AG04450 (cell line): ENCODE data around the gene SIX1. TPM values are rescaled to one million over a fixed set of nuclear protein-coding genes. Genes with fewer than 3 reads are reported as not detected.

Experiments used
- CTCF ChIA-PET: fragments of 300-600, 350-600 bp; formaldehyde crosslinking; extraction: SDS; loops from one replicate; lab custom pipeline; 2022; ENCODE audit warnings: antibody characterized with exemption, inconsistent platforms; lab: Charles Lee
- POLR2A ChIA-PET: fragments of 350-600 bp; formaldehyde crosslinking; extraction: SDS; loops from one replicate; lab custom pipeline; 2021; ENCODE audit warnings: antibody characterized with exemption, inconsistent platforms; lab: Yijun Ruan, JAX
- DNase-seq: peaks from one replicate; pipeline ENCODE4 v3.0.0-alpha.2; 2011; ENCODE audit warnings: low read depth, low spot score
- H3K27ac ChIP-seq: one replicate; pipeline ENCODE4 v1.5.1; 2012; ENCODE audit warnings: low read depth, low read length, control low read depth
- H3K27me3 ChIP-seq: one replicate; pipeline ENCODE4 v1.6.0; 2012; ENCODE audit warnings: low read length; ENCODE audit not compliant: control insufficient read depth, insufficient read depth
- H3K4me3 ChIP-seq: 2 replicates; pipeline ENCODE4 v1.5.1; 2011; ENCODE audit warnings: mild to moderate bottlenecking, low read depth, low read length, control low read depth
- H3K9me3 ChIP-seq: 2 replicates; pipeline ENCODE4 v1.5.1; 2012; ENCODE audit warnings: low read length; ENCODE audit not compliant: control insufficient read depth, insufficient read depth
- CTCF ChIP-seq: IDR thresholded peaks from 2 replicates; pipeline ENCODE4 v1.5.1; 2011; ENCODE audit warnings: low read depth, low read length, control low read depth, inconsistent platforms
- polyA plus RNA-seq: library from polyadenylated mRNA; depleted of rRNA; stranded (reverse); fragments of >200 nt; gene quantifications from 2 replicates; pipeline ENCODE4 v1.2.3, GENCODE V29; 2011

Gene SIX1
- polyA plus RNA-seq, 1 experiment, result 25.6 TPM

- ChIA-PET CTCF (no interaction called here), POLR2A (interaction anchor here (0.5 to 1.2 kb wide), 3 partner anchors 9 to 15 kb away, joined by 3 to 6 read pairs (median 4); partner anchors contain the start of gene SIX1)
- peak overlapping the region; percentile 71; the same call in 1 of the 2 replicates for H3K4me3 ChIP-seq
- peaks cover 14% of the 10 kb centered on the region for H3K9me3 ChIP-seq
- no peak overlapping the region for H3K27ac ChIP-seq
- no peak for TF ChIP-seq CTCF
- no peak for DNase-seq
- no peaks in the 10 kb centered on the region for H3K27me3 ChIP-seq
Observed at GRCh38 chr14:60658909-60659585, 9.8 kb upstream of the SIX1 start.

GRCh38 chr14:60658211-60658690 is 9.0 kb upstream of the SIX1 start:
- CTCF ChIA-PET, result interaction anchor here (1.1 to 2.4 kb wide), 2 partner anchors 26 to 368 kb away, joined by 3 to 8 read pairs; no protein-coding TSS in a partner anchor
- DNase-seq, result no peak
- Histone ChIP-seq H3K27me3 (peaks cover 8% of the 10 kb centered on the region), H3K9me3 (peaks cover 14% of the 10 kb centered on the region), H3K27ac (no peak overlapping the region), H3K4me3 (peak overlapping the region; percentile 71)
- TF ChIP-seq CTCF, result no peak
- POLR2A ChIA-PET, result interaction anchor here (0.8 to 1.2 kb wide), 2 partner anchors 9 to 15 kb away, joined by 3 to 4 read pairs; partner anchors contain the start of gene SIX1

GRCh38 chr14:60657456-60658210 is 8.4 kb upstream of the SIX1 start:
- no peak for TF ChIP-seq CTCF
- Histone ChIP-seq H3K4me3 (peak overlapping the region; percentile 71), H3K27me3 (peaks cover 13% of the 10 kb centered on the region), H3K27ac (peak overlapping the region; percentile 95), H3K9me3 (peaks cover 14% of the 10 kb centered on the region)
- ChIA-PET CTCF (interaction anchor here (0.6 to 2.4 kb wide), 7 partner anchors 8 to 596 kb away, joined by 3 to 8 read pairs (median 3); no protein-coding TSS in a partner anchor), POLR2A (interaction anchor here (0.7 to 2.1 kb wide), 2 partner anchors 19 to 66 kb away, joined by 4 to 12 read pairs; partner anchors contain the start of gene SIX4)
- DNase-seq, result no peak

GRCh38 chr14:60656686-60657455 is 7.6 kb upstream of the SIX1 start:
- CTCF ChIA-PET, result interaction anchor here (0.6 to 2.4 kb wide), 9 partner anchors 9 to 596 kb away, joined by 3 to 8 read pairs (median 3); no protein-coding TSS in a partner anchor
- POLR2A ChIA-PET, result interaction anchor here (0.6 to 2.1 kb wide), 5 partner anchors 10 to 615 kb away, joined by 3 to 19 read pairs (median 4); partner anchors contain the start of gene SIX4
- TF ChIP-seq CTCF, result peak; percentile 52
- Histone ChIP-seq H3K4me3 (peak overlapping the region; percentile 71), H3K27me3 (peaks cover 15% of the 10 kb centered on the region), H3K9me3 (peaks cover 14% of the 10 kb centered on the region), H3K27ac (peak overlapping the region; percentile 95)
- no peak for DNase-seq
